Measurements from ENCODE around the gene NUAK1.

- no peak for TF ChIP-seq CTCF (IDR thresholded peaks at IDR 0.05)
- TF ChIP-seq POLR2A (IDR thresholded peaks at IDR 0.05) = no peak
These were observed 120.5 kb downstream of the NUAK1 start for GRCh38 chr12:106018286-106018685.
